Lung microvascular endothelial cell (primary cell): ENCODE data around the gene ASIP. TPM values are rescaled to one million over a fixed set of nuclear protein-coding genes. Genes with fewer than 3 reads are reported as not detected.
"Not testable (repeated sequence)": the region's sequence is repeated elsewhere in the genome, so short reads cannot be mapped to it uniquely, and the experiment has no call there.

ENCODE experiments used
- DNase-seq, 2 donors: peaks; one replicate each; pipeline versions ENCODE4 v3.0.0 to v3.0.0-alpha.2; 2010; ENCODE audit warnings: low read depth in 2 of 2
- total RNA-seq: library from RNA; depleted of rRNA; stranded (reverse); fragments of >200 nt; gene quantifications from 2 replicates; pipeline ENCODE4 v1.2.1, GENCODE V29; 2014

ASIP gene
- not detected in 2 replicates for total RNA-seq

DNA sequence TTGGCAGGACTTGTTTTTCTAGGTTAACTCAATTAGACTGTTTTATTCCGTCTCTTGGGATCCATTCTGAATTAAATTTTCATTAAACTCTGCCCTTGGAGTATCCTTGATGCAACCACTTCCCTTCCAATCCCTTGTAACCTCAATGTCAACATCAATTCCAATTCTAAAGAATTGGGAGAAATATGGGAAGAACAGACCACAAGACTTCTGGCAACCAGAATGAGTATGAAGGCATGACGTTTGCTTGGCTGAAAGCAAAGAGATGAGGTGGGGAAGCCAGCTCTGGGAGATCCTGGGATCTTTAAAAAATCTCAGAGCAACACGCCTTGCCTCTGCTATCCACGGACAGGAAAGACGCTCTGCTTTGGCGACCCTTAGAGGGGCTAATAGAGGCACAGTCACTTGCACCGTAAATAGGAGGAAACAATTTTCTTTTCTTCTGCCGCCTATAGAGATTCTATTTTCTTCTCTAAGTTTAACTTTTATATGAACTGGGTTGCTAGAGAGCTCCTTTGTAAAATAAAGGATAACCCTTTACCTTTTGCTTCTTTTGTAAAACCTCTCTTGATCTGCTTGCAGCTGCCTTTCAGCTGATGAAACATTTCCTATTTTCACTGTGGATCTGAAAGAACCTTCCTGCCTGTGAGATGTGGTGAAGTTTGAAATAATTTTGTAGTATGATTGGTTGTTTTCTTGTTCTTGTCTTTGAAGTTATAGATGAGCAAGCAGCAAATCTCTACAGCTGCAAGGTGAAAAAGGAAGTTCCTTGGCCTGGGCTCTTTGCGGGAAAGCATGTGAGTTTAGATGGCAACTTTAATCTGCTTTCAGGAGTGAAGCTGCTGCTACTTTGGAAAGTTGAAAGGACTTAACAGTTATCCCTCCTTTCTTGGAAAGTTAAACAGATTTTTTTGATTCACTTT lies at the start of gene ASIP:
Gene ASIP, plus strand, starts transcription at position 731 of the 923 bp plus-strand sequence. CDS start 18,952 bp downstream, outside the sequence.
- no peak for DNase-seq

GRCh38 chr20:34193051-34193450 lies 48.2 kb upstream of the ASIP start:
- no peak for DNase-seq

DNA sequence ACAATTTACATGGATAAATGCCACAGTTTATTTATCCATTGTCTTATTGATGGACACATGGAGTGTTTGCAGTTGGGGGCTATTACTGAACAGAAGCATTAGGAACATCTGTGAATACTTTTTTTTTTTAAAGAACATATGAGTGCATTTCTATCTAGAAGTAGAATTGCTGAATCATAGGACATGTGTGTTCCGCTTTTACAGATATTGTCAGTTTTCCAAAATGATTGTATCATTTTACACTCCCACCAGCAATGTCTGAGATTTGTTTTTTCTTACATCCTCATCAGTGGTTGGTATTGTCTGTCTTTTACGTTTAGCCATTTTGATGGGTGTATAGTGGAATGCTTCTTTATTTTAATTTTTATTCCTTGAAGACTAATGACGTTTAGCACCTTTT lies 42.0 kb upstream of the ASIP start:
- DNase-seq: no peak

- DNase-seq: no peak
These were observed 41.2 kb upstream of the ASIP start for GRCh38 chr20:34200023-34200422.

GRCh38 chr20:34201531-34201930 lies 39.7 kb upstream of the ASIP start:
- no peak for DNase-seq

DNA sequence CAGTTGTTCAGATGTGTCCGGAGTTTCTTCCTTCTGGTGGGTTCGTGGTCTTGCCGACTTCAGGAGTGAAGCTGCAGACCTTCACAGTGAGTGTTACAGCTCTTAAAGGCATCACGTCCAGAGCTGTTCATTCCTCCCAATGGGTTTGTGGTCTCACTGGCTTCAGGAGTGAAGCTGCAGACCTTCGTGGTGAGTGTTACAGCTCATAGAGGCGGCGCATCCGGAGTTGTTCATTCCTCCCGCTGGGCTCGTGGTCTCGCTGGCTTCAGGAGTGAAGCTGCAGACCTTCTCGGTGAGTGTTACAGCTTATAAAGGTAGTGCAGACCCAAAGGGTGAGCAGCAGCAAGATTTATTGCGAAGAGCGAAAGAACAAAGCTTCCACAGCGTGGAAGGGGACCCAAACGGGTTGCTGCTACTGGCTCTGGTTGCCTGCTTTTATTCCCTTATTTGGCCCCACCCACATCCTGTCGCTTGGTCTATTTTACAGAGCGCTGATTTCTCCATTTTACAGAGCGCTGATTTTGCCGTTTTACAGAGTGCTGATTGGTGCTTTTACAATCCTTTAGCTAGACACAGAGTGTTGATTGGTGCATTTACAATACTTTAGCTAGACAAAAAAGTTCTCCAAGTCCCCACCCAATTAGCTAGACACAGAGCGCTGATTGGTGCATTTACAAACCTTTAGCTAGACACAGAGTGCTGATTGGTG lies 35.9 kb upstream of the ASIP start:
- DNase-seq: not testable (repeated sequence)

DNA sequence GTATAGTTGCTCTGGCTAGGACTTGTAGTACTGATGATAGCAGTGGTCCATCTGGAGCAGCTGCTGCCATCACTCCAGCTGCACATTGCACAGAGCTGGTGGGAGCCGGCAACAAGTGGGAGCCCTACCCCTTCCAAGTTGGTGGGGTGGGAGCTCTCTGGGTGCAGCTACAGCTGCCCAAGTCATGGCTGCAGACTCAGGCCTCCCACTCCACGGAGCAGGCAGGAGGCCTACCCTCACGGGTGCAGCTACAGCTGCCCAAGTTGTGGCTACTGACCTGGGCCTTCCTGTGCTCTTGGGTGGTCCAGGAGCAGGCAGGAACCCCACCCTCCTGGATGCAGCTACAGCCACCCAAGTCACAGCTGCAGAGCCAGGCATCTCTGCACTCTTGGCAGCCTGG lies 32.1 kb upstream of the ASIP start:
- no peak for DNase-seq

DNA sequence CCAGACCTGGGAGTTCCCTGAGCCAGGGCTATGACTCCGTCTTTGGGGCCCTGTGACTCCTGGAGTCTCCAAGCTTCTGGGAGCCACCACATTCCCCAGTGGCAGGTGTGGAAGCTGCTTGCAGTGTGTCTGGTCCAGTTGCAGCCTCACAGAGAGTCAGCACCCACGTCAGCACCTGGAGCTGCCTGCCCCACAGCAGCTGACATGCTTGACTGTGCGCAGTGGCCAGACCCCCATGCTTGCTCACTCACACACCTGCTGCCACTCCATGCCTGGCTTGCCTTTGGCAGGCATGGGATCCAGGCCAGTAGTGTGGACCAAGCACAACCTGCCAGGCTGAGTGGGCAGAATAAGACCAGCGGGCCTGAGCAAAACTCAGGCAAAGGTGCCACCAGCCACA lies 31.0 kb upstream of the ASIP start:
- DNase-seq: no peak

GRCh38 chr20:34211591-34211990 lies 29.6 kb upstream of the ASIP start:
- no peak for DNase-seq

GRCh38 chr20:34213213-34213612 lies 28.0 kb upstream of the ASIP start:
- no peak for DNase-seq

DNA sequence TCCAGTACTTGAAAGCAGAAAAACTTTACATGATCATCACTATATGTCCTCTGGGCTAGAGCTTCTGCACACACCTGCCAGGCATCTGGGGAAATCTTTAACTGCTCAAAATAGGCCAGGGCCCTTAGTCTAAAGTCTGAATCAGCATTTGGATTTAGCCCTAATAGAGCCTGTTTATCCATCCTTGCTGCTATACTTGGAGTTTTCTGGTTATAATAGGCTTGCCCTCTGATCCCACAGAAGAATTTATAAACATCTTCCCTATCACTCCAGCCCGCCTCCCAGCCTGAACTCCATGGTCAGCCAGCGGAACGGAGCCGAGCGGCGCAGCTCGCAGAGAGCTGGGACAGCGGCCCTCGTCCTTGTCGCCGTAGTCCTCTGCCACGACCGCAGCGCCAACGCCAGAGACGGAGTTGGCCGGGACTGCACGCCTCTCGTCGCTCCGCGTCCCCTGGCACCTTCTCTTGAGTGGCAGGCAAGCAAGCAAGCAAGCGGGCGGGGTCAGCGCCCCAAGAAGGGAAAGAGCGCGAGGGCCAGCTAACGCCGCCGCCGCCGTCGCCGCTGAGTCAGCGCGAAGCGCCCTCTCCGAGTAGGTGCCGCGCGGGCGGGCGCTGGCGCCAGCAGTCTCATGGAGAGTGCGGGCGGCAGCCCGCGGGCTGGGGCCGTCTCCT lies 25.4 kb upstream of the ASIP start:
- DNase-seq: peak; percentile 48 to 72

- DNase-seq: no peak
These were observed 24.9 kb upstream of the ASIP start for GRCh38 chr20:34216382-34216742.

GRCh38 chr20:34220561-34220960 lies 20.7 kb upstream of the ASIP start:
- peak; percentile 81 to 86 for DNase-seq

GRCh38 chr20:34222208-34222607 lies 19.0 kb upstream of the ASIP start:
- DNase-seq: no peak

GRCh38 chr20:34224251-34224650 lies 17.0 kb upstream of the ASIP start:
- DNase-seq: not testable (repeated sequence)

DNA sequence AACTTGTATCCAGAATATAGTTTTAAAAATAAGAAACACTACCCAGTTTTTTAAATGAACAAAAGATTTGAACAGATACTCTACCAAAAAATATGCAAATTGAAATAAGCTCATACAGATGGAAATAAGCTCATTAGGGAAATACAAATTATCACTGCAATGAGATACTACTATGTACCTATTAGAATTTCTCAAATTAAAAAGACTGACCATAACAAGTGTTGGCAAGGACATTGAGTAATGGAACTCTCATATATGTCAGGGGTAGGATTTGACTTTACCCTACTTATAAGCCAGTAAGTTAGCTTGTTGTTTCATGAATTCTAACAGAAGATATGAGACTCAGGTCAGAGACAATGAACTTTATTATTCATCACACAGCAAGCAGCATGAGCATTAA lies 9.6 kb upstream of the ASIP start:
- DNase-seq: no peak

DNA sequence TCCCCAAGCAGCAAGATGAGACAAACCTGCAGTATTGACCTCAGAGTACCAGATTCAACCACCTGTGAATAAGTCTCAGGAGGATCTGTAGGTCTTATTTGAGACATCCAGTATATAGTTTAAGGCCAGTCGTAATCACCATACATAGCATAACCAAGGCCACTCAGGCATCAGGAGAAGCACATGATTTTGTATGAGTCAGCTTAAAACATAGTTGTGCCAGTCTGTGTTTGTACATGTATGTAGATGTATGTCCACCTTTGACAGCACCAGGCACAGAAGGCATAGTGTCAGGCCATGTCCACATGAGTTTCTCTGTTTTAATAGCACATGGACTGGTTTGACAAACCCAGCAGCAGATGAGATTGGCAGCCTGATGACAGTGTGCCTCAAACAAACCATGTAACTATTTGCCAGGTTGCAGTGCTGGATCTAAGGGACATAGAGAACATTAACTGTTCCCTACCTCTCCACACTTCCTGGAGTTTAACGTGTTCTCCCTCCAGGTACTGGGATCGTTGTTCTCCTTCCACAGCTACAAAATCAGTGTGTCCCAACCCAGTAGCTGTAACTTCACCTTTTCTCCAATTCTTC lies 8.6 kb upstream of the ASIP start:
- DNase-seq: no peak

GRCh38 chr20:34233687-34234086 lies 7.5 kb upstream of the ASIP start:
- no peak for DNase-seq

DNA sequence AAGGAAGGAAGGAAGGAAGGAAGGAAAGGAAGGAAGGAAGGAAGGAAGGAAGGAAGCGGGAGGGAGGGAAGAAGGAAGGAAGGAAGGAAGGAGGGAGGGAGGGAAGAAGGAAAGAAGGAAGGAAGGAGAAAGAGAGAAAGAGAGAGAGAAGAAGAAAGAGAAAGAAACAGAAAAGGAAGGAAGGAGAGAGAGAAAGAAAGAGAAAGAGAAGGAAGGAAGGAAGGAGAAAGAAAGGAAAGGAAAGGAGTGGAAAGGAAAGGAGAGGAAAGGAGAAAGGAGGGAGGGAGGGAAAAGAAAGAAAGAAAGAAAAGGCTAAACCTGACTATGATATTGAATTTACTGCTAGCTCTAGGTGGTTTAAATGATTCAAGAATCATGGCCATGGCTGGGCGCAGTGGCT lies 5.3 kb upstream of the ASIP start:
- no peak for DNase-seq

GRCh38 chr20:34237942-34238341 lies 3.3 kb upstream of the ASIP start:
- no peak for DNase-seq

GRCh38 chr20:34240121-34240520 lies 1.1 kb upstream of the ASIP start:
- DNase-seq: no peak

DNA sequence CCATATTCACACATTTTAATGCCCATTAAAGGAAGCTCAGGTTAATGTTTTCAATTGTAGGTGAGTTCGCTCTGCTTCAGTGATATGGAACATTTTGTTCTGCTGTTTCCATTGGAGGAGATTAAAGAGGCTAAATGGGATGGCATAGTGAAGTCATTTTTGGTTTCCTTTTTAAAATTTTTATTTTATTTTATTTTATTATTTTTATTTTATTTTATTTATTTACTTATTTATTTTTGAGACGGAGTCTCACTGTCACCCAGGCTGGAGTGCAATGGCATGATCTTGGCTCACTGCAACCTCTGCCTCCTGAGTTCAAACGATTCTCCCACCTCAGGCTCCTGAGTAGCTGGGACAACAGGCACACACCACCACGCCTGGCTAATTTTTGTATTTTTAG lies 792 bp downstream of the ASIP start:
- DNase-seq: not testable (repeated sequence)
